BE2C (cell line): ENCODE results near the gene INSRR. TPM values are rescaled to one million over a fixed set of nuclear protein-coding genes. Genes with fewer than 3 reads are reported as not detected.

Experiments used
- DNase-seq: peaks from one replicate; pipeline ENCODE4 v3.0.0-alpha.2; 2020
- H3K27me3 ChIP-seq: fragments of 250-450 bp; sonication (Bioruptor Pico); 2 replicates; pipeline ENCODE4 v1.5.1; 2020; ENCODE audit warnings: mild to moderate bottlenecking
- H3K36me3 ChIP-seq: fragments of 250-450 bp; sonication (Bioruptor Pico); 2 replicates; pipeline ENCODE4 v1.5.1; 2020; ENCODE audit warnings: mild to moderate bottlenecking
- H3K4me1 ChIP-seq: fragments of 250-450 bp; sonication (Bioruptor Pico); 2 replicates; pipeline ENCODE4 v1.5.1; 2020
- H3K4me3 ChIP-seq: 2 replicates; pipeline ENCODE4 v1.5.1; 2011; ENCODE audit warnings: low read depth, low read length
- H3K9me3 ChIP-seq: fragments of 250-450 bp; sonication (Bioruptor Pico); 2 replicates; pipeline ENCODE4 v1.5.1; 2020
- polyA plus RNA-seq: library from polyadenylated mRNA; unstranded; fragments of >200 nt; gene quantifications from one replicate; pipeline ENCODE4 v1.2.1, GENCODE V29; 2012; ENCODE audit warnings: low read depth, missing spikeins; ENCODE audit not compliant: insufficient read length, insufficient read depth
- TF ChIP-seq, protein P1 (sequence below): IDR thresholded peaks from 2 replicates; pipeline ENCODE4 v1.5.1; 2012; ENCODE audit warnings: mild to moderate bottlenecking, low read depth, low read length

The INSRR gene
- polyA plus RNA-seq: 1.6 TPM

DNA sequence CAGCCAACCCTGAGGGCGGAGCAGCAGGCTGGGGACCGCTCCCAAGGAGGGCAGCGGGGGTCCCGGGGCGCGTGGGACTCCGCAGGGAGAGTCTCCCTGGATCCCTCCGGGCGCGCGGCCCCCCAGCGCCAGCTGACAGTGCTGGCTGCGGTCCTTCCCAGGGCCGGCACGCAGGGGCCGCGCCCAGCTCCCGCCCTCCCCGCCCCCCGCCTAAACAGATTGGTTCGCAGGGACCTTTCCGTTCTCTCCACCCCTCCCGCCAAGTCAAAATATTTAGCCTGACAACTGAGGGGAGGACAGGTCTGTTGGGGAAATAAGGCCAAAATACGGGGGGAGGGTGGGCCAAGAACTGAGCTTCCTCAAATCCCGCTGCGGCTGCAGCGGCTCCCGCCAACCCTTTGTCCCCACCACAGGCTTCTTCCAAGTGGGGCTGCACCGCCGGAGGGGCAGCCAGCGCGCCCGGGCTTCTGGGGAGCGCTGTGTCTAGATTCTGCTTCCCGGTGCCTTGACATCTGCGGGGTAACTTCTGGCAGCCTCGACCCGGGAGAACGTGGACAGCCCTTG is at the start of gene INSRR:
TSS of gene INSRR (minus strand) at position 159 of the 564 bp plus-strand sequence. CDS start 496 bp downstream, outside the sequence.
- Histone ChIP-seq H3K4me1 (peaks cover 35% of the 10 kb centered on the region), H3K4me3 (peak within 1 kb of the TSS; percentile 62), H3K9me3 (no peaks in the 10 kb centered on the region), H3K36me3 (no peaks in the 10 kb centered on the region), H3K27me3 (0 out of 2 replicates have a peak, but pooled peaks cover 4% of the 10 kb centered on the region)
- peak; percentile 50 for DNase-seq
- TF ChIP-seq, protein P1, sequence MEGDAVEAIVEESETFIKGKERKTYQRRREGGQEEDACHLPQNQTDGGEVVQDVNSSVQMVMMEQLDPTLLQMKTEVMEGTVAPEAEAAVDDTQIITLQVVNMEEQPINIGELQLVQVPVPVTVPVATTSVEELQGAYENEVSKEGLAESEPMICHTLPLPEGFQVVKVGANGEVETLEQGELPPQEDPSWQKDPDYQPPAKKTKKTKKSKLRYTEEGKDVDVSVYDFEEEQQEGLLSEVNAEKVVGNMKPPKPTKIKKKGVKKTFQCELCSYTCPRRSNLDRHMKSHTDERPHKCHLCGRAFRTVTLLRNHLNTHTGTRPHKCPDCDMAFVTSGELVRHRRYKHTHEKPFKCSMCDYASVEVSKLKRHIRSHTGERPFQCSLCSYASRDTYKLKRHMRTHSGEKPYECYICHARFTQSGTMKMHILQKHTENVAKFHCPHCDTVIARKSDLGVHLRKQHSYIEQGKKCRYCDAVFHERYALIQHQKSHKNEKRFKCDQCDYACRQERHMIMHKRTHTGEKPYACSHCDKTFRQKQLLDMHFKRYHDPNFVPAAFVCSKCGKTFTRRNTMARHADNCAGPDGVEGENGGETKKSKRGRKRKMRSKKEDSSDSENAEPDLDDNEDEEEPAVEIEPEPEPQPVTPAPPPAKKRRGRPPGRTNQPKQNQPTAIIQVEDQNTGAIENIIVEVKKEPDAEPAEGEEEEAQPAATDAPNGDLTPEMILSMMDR: no peak

DNA sequence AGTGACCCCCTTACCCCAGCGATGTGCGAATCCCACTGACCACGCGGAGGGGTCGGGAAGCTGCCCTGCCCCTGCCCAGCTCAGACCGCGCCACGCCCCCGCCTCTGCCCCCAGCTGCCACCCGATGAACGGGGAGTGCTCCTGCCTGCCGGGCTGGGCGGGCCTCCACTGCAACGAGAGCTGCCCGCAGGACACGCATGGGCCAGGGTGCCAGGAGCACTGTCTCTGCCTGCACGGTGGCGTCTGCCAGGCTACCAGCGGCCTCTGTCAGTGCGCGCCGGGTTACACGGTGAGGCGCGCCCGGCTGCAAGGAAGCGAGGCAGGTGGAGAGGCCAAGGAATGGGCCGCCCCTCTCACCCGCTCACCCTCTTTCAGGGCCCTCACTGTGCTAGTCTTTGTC is 49.6 kb upstream of the INSRR start:
- Histone ChIP-seq H3K4me1 (peaks cover 19% of the 10 kb centered on the region), H3K9me3 (no peaks in the 10 kb centered on the region; the same call in 1 of the 2 replicates), H3K27me3 (no peaks in the 10 kb centered on the region), H3K4me3 (no peak overlapping the region), H3K36me3 (no peaks in the 10 kb centered on the region)
- no peak for DNase-seq
- TF ChIP-seq, protein P1: no peak

DNA sequence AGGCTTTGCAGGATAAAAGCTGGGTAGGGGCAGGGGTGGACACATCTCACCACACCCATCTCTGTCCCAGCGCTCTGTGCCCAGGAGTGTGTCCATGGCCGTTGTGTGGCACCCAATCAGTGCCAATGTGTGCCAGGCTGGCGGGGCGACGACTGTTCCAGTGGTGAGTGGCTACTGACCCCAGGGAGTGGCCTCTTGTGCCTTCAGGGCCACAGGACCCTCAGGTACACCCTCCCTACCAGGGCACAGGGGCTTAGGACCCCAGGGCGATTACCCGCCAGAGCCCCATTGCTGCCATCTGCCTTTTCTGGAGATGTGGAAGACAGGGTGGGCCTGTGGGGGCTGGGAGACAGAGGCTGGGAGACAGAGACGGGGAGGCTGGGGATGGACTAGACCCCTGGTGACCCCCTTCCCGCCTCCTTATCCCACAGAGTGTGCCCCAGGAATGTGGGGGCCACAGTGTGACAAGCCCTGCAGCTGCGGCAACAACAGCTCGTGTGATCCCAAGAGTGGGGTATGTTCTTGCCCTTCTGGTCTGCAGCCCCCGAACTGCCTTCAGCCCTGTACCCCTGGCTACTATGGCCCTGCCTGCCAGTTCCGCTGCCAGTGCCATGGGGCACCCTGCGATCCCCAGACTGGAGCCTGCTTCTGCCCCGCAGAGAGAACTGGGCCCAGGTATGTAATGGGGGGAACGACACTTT is 47.4 kb upstream of the INSRR start:
- Histone ChIP-seq H3K4me3 (no peak overlapping the region), H3K9me3 (no peaks in the 10 kb centered on the region; the same call in 1 of the 2 replicates), H3K36me3 (no peaks in the 10 kb centered on the region), H3K4me1 (peaks cover 5% of the 10 kb centered on the region; the same call in 1 of the 2 replicates), H3K27me3 (no peaks in the 10 kb centered on the region)
- DNase-seq: no peak
- TF ChIP-seq, protein P1: no peak

DNA sequence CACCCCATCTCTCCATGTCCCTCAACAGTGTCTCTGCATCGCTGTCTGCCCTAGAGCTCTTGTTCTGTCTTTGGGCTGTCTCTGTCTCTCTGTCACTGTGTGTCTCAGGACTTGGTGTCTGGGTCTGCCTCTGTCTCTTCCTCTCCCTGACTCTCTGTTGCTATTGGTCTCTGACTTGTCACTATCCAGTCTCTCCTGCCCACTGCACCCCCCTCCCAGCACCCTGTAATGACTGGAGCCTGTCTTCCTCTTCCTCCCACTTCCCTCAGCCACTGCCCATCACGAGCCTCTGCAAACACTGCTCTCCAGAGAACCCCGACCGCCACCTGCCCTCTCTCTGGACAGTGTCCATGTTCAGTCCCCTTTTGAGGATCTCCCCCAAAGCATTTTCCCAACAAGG is 46.7 kb upstream of the INSRR start:
- H3K4me3 ChIP-seq: no peak overlapping the region
- no peak for DNase-seq
- TF ChIP-seq, protein P1: no peak
- H3K27me3 ChIP-seq: no peaks in the 10 kb centered on the region
- H3K36me3 ChIP-seq: no peaks in the 10 kb centered on the region
- no peaks in the 10 kb centered on the region; the same call in 1 of the 2 replicates for H3K9me3 ChIP-seq
- H3K4me1 ChIP-seq: peaks cover 4% of the 10 kb centered on the region; the same call in 1 of the 2 replicates

DNA sequence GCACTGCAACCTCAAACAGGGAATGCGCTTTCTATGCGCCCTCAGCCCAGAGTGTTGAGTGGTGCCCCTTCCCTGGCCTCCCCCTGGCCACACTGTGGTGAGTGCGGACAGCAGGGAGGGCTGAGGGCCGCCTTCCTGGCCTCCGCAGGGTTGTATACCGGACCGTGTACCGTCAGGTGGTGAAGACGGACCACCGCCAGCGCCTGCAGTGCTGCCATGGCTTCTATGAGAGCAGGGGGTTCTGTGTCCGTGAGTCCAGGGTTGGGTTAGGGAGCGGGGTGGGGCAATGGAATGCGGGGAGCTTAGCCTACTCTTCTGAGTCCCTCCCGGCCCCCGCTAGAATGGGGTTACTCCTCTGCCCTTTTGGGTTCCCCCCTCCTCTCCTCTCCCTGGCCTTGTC is 46.3 kb upstream of the INSRR start:
- H3K9me3 ChIP-seq: no peaks in the 10 kb centered on the region; the same call in 1 of the 2 replicates
- TF ChIP-seq, protein P1: no peak
- no peaks in the 10 kb centered on the region for H3K27me3 ChIP-seq
- no peaks in the 10 kb centered on the region for H3K4me1 ChIP-seq
- H3K4me3 ChIP-seq: no peak overlapping the region
- no peaks in the 10 kb centered on the region for H3K36me3 ChIP-seq
- no peak for DNase-seq
